BLaER1 (cell line): ENCODE data around the gene BICRA.

Experiments used
- H3K27ac ChIP-seq: shearing (Covaris generic); formaldehyde crosslinking; 2 replicates; pipeline ENCODE4 v1.8.1; 2022
- H3K27me3 ChIP-seq: shearing (Covaris generic); formaldehyde crosslinking; 2 replicates; pipeline ENCODE4 v1.8.1; 2022
- H3K36me3 ChIP-seq: shearing (Covaris generic); formaldehyde crosslinking; 2 replicates; pipeline ENCODE4 v1.8.1; 2022
- H3K4me1 ChIP-seq: shearing (Covaris generic); formaldehyde crosslinking; 2 replicates; pipeline ENCODE4 v1.8.1; 2022
- H3K4me2 ChIP-seq: shearing (Covaris generic); formaldehyde crosslinking; 2 replicates; pipeline ENCODE4 v1.8.1; 2022
- H3K4me3 ChIP-seq: shearing (Covaris generic); formaldehyde crosslinking; 2 replicates; pipeline ENCODE4 v1.8.1; 2022
- H3K9ac ChIP-seq: shearing (Covaris generic); formaldehyde crosslinking; 2 replicates; pipeline ENCODE4 v1.8.1; 2022
- H3K9me3 ChIP-seq: shearing (Covaris generic); formaldehyde crosslinking; 2 replicates; pipeline ENCODE4 v1.8.1; 2022
- H4K20me1 ChIP-seq: shearing (Covaris generic); formaldehyde crosslinking; 2 replicates; pipeline ENCODE4 v1.8.1; 2022
- Cebpa-rat ChIP-seq: shearing (Covaris generic); IDR thresholded peaks from 2 replicates; pipeline ENCODE4 v1.8.1; 2022

Gene BICRA

DNA sequence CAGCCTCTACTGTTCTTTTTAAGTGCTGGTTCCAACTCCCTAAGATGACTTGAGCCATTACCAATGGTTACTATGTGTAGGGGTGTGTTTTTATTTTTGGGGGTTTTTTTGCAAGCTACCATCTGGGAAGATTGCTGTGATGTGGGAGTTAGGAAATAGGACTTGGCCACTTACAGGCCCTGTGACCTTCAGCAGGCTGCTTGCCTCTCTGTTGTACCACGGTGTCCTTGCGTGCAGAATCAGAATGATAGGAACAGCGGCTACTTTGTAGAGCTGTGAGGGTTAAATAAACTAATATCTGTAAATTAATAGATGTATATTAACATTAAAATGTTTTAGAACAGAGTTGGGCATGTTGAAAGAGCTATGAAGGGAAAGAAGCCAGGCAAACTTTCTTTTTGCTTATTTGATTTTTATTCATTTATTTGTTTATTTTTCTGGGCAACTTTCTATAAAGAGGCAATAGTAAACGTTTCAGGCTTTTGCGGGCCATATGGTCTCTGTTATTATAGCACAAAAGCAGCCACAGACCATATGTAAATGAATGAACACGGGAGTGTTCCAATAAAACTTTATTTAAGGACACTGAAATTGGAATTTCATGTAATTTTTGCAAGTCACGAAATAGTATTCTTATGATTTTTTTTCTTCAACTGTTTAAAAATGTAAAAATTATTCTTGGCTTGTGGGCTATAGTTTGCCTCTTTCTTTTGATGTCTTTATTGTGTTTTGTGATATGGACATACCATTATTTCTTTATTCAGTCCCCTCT is 77.9 kb downstream of the BICRA start:
- no peak for TF ChIP-seq Cebpa-rat

DNA sequence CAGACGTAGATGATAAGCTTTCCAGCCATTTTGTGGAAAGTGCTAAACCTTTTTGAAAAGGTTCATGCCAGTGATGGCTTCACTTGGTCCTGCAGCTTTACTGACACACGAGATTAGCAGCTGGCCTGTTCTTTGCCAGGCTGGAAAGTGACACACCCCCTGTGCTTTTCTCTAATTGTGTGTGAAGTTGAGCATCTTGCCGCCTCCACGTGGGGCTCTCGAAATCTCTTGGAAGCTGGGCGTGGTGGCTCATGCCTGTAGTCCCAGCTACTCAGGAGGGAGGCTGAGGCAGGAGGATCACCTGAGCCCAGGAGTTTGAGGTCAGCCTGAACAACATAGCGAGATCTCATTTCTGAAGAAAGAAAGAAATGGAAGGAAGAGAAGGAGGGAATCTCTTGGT is 79.0 kb downstream of the BICRA start:
- Histone ChIP-seq H3K36me3 (peaks cover 82% of the 10 kb centered on the region), H3K27ac (no peak overlapping the region), H3K4me1 (no peaks in the 10 kb centered on the region), H4K20me1 (peaks cover 76% of the 10 kb centered on the region), H3K4me2 (no peak overlapping the region), H3K27me3 (no peaks in the 10 kb centered on the region), H3K9ac (no peak overlapping the region), H3K9me3 (no peaks in the 10 kb centered on the region), H3K4me3 (no peak overlapping the region)
- no peak for TF ChIP-seq Cebpa-rat

More for the DNA sequence above, 77.9 kb downstream of the BICRA start:
- Histone ChIP-seq H4K20me1 (peaks cover 70% of the 10 kb centered on the region), H3K4me1 (no peaks in the 10 kb centered on the region), H3K4me2 (no peak overlapping the region), H3K27me3 (no peaks in the 10 kb centered on the region), H3K9me3 (no peaks in the 10 kb centered on the region), H3K4me3 (no peak overlapping the region), H3K36me3 (peaks cover 79% of the 10 kb centered on the region), H3K27ac (no peak overlapping the region), H3K9ac (no peak overlapping the region)

DNA sequence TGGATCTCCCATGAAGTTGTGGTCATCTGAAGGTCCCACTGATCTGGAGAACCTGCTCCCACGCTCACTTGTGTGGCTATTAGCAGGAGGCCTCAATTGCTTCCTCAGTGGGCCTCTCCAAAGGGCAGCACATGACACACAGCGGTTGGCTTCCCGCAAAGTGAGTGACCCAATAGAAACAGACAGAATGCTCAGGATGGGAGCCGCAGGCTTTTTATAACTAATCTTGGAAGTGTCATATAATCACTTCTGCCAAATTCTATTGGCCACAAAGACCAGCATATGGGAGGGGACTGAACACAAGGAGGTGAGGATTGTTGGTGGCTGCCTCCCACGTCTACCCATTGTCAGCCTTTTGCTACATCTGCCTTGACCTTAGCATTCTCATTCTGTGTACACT is 82.2 kb downstream of the BICRA start:
- Histone ChIP-seq H3K4me1 (no peaks in the 10 kb centered on the region), H4K20me1 (peaks cover 61% of the 10 kb centered on the region), H3K9ac (no peak overlapping the region), H3K27ac (no peak overlapping the region), H3K27me3 (no peaks in the 10 kb centered on the region), H3K9me3 (no peaks in the 10 kb centered on the region), H3K4me3 (no peak overlapping the region), H3K4me2 (no peak overlapping the region), H3K36me3 (peaks cover 66% of the 10 kb centered on the region)
- TF ChIP-seq Cebpa-rat = no peak

DNA sequence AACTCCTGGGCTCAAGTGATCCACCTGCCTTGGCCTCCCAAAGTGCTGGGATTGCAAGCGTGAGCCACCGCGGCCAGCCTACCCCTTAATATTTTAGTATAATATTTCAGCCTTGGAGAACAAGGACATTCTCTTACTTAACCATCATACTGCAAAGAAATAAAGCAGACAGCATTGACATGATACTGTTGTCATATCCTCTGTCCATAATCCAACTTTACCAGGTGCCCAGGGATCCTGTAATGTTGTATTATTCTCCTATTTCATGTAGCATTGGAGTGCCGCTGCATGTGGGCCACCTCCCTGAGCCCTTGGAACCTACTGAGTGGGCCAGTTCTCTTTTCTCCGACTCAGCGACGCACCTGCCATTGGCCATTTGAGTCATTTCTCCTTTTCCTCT is 82.8 kb downstream of the BICRA start:
- no peak overlapping the region for H3K4me2 ChIP-seq
- H3K9me3 ChIP-seq = no peaks in the 10 kb centered on the region
- no peak for TF ChIP-seq Cebpa-rat
- H3K4me1 ChIP-seq = no peaks in the 10 kb centered on the region
- no peak overlapping the region for H3K9ac ChIP-seq
- no peak overlapping the region for H3K4me3 ChIP-seq
- no peaks in the 10 kb centered on the region for H3K27me3 ChIP-seq
- peaks cover 63% of the 10 kb centered on the region for H4K20me1 ChIP-seq
- H3K36me3 ChIP-seq = peaks cover 65% of the 10 kb centered on the region
- no peak overlapping the region for H3K27ac ChIP-seq

DNA sequence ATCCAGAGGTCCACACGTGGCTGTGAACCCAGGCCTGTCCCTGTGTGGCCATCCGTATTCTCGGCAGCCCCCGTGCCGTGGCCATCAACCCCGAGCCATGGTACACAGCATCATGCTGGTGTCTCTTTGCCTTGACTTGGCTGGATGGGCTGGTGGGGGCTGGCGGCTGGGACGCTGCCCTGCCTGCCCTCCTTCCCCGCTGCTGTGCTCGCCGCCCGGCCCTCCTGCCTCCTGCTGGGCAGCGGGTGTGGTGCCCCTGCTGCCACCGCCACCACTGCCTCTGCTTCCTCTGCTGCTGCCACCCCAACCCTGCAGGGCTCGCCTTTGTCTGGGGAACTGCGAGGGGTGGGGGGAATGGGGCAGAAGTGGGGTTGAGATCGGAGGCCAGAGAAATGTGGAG is 84.6 kb downstream of the BICRA start:
- Histone ChIP-seq H3K27me3 (no peaks in the 10 kb centered on the region), H3K9ac (no peak overlapping the region), H3K4me1 (no peaks in the 10 kb centered on the region), H4K20me1 (peaks cover 62% of the 10 kb centered on the region), H3K27ac (no peak overlapping the region), H3K4me3 (no peak overlapping the region), H3K4me2 (no peak overlapping the region), H3K9me3 (no peaks in the 10 kb centered on the region), H3K36me3 (peaks cover 57% of the 10 kb centered on the region)
- TF ChIP-seq Cebpa-rat = no peak

DNA sequence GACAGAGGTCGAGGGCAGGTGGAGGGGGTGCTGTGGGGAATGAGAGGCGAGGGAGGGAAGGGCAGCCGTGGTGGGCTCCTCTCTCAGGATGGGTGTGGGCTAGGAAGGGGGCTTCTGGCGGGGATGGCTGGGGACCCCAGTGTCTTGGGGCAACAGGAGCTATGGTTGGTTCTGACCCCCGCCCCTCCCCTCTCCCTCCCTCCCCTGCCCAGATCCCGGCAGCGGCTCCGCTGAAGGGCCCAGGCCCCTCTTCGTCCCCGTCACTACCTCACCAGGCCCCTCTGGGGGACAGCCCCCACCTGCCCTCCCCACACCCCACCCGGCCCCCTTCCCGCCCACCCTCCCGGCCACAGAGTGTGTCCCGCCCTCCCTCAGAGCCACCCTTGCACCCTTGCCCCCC is 85.0 kb downstream of the BICRA start:
- H3K36me3 ChIP-seq = peaks cover 61% of the 10 kb centered on the region
- no peaks in the 10 kb centered on the region for H3K27me3 ChIP-seq
- H3K9me3 ChIP-seq = no peaks in the 10 kb centered on the region
- no peak overlapping the region for H3K4me2 ChIP-seq
- H3K27ac ChIP-seq = no peak overlapping the region
- no peak overlapping the region for H3K4me3 ChIP-seq
- peaks cover 66% of the 10 kb centered on the region for H4K20me1 ChIP-seq
- no peak for TF ChIP-seq Cebpa-rat
- H3K9ac ChIP-seq = no peak overlapping the region
- H3K4me1 ChIP-seq = no peaks in the 10 kb centered on the region

DNA sequence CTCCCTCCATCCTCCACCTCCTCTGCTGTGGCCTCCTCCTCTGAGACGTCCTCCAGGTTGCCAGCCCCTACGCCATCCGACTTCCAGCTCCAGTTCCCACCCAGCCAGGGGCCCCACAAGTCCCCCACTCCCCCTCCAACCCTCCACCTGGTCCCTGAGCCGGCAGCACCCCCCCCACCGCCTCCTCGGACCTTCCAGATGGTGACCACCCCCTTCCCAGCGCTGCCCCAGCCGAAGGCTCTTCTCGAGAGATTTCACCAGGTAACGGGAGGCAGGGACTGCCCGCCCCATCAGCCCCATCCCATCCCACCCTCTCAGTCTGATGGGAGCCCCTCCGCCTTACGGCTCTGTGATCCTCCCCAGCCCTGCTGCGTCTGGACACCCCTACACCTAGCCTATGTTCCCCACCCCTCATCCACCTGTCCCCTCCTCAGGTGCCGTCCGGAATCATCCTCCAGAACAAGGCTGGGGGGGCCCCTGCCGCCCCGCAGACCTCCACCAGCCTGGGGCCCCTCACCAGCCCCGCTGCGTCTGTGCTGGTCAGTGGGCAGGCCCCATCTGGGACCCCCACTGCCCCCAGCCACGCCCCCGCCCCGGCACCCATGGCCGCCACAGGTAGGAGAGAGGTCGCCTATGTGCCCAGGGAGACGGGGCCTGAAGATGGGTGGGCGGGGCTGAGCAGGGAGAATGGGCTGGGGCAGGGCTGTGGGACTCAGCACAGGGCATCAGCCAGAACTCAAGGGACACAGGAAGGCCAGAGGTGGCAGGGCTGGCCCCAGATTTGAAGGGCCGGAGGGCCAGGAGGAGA is 85.7 kb downstream of the BICRA start:
- peaks cover 67% of the 10 kb centered on the region for H4K20me1 ChIP-seq
- H3K4me3 ChIP-seq = no peak overlapping the region
- no peak overlapping the region for H3K4me2 ChIP-seq
- no peak overlapping the region for H3K27ac ChIP-seq
- H3K36me3 ChIP-seq = peaks cover 62% of the 10 kb centered on the region
- no peak overlapping the region for H3K9ac ChIP-seq
- no peaks in the 10 kb centered on the region for H3K27me3 ChIP-seq
- H3K4me1 ChIP-seq = no peaks in the 10 kb centered on the region
- TF ChIP-seq Cebpa-rat = no peak
- H3K9me3 ChIP-seq = no peaks in the 10 kb centered on the region

DNA sequence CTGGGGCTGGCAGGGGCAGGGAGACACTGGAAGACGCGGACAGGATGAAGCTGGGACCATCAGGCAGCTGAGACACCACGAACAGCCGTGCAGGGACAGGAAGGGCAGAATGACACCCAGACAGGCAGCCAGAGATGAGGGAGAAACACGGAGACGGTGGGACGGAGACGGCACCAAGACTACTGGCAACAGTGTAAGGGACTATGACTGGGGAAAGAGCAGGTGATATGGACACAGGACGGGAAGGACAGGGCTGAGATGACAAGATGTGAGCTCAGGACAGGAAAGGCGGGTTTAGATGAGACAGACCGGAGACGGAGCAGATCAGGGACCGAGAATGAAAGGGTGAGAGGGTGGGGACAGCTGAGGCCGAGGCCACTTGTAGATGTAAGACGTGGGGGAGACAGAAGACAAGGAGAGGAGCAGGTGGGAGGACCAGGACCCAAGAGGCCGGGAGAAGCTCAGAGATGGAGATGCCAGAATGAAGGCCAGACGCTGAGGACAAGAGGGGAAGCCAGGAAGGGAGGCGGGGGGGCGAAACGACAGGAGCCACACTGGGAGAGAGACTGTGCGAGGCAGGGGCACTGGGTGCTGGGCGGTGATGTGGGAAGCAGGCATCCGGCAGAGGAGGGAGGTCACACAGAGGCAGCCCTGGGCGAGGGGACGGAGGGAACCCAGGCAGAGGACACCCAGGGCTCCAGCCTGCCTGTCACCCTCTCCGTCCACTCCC is 86.8 kb downstream of the BICRA start:
- Histone ChIP-seq H3K4me3 (no peak overlapping the region), H3K9me3 (no peaks in the 10 kb centered on the region), H3K4me2 (no peak overlapping the region), H3K27ac (no peak overlapping the region), H3K36me3 (peaks cover 64% of the 10 kb centered on the region), H3K27me3 (no peaks in the 10 kb centered on the region), H4K20me1 (peaks cover 60% of the 10 kb centered on the region), H3K9ac (no peak overlapping the region), H3K4me1 (no peaks in the 10 kb centered on the region)
- TF ChIP-seq Cebpa-rat = no peak

DNA sequence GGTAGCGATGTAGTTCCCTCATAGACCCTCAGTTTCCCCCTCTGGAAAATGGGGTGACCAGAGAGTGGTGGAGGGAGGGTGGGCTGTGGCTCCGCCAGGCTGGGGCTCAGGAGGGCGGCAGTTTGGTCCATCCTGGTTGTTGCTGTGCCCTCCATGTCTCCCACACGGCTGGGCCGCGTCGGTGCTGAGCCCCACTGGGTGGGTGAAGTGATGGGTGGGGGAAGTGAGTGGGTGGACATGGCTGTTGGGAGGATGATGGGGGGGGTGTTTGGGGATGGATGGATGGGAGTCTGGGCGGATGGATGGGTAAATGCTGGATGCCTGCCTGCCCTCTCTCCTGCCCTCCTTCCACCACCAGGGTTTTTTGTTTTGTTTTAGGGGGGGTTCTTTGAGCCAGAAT is 87.7 kb downstream of the BICRA start:
- H3K9me3 ChIP-seq = no peaks in the 10 kb centered on the region
- no peak overlapping the region for H3K4me3 ChIP-seq
- no peak for TF ChIP-seq Cebpa-rat
- H3K4me2 ChIP-seq = no peak overlapping the region
- peaks cover 58% of the 10 kb centered on the region for H4K20me1 ChIP-seq
- no peaks in the 10 kb centered on the region for H3K27me3 ChIP-seq
- H3K9ac ChIP-seq = no peak overlapping the region
- peaks cover 64% of the 10 kb centered on the region for H3K36me3 ChIP-seq
- H3K4me1 ChIP-seq = no peaks in the 10 kb centered on the region
- no peak overlapping the region for H3K27ac ChIP-seq
